Measurements from ENCODE around the gene FGA. TPM values are rescaled to one million over a fixed set of nuclear protein-coding genes. Genes with fewer than 3 reads are reported as not detected.

The FGA gene
- total and polyA plus RNA-seq, 4 donors: 8,747 to 25,210 (median 14,399) TPM

DNA sequence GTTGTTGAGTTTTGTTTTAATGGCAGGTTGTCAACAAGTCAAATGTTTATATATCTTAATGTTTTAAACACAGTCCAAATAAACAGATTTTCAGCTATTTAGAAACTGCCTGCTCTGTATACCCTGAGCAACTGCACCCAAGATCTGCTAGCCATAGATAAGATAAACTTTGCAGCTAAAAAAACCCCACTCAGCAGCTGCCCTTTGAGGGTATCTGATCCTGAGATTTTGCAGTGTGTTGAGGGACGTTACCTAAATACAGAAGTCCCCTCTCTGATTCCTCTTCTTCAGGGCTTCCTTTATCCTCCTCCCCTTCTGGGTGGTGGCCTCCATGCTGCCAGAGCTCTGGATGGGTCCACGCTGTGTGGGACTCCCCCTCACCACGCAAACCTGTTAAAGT is 32.9 kb upstream of the FGA start:
- H3K9ac ChIP-seq (ENCODE audit: low read depth in 1 of 2, low read length in 2 of 2): no peak overlapping the region
- H3K4me1 ChIP-seq (ENCODE audit: control insufficient read depth in 4 of 4, insufficient read depth in 4 of 4, low read length in 3 of 4): peaks cover 4 to 30% (median 22%) of the 10 kb centered on the region in 4 donors
- H3K9me3 ChIP-seq (ENCODE audit: control insufficient read depth in 4 of 4, low read length in 3 of 4): no peaks in the 10 kb centered on the region
- TF ChIP-seq JUND (IDR thresholded peaks at IDR 0.05) (no peak), NR2F2 (IDR thresholded peaks at IDR 0.05) (no peak), FOXA2 (IDR thresholded peaks at IDR 0.05) (no peak), TAF1 (conservative IDR thresholded peaks at IDR 0.05) (no peak), GABPA (IDR thresholded peaks at IDR 0.05 in 1 of 2, conservative IDR thresholded peaks at IDR 0.05 in 1 of 2) (no peak)
- H3K27ac ChIP-seq (ENCODE audit: low read depth in 1 of 2, low read length in 2 of 2): no peak overlapping the region
- no peak overlapping the region for H3K4me3 ChIP-seq (ENCODE audit: low read depth in 1 of 3, low read length in 3 of 3)
- H3K27me3 ChIP-seq (ENCODE audit: control insufficient read depth in 4 of 4, insufficient read depth in 4 of 4, low read length in 3 of 4): no peaks in the 10 kb centered on the region
- no peaks in the 10 kb centered on the region for H3K36me3 ChIP-seq (ENCODE audit: control insufficient read depth in 4 of 4, insufficient read depth in 3 of 4, low read depth in 1 of 4, low read length in 3 of 4)
- no peak for DNase-seq (ENCODE audit: low spot score)
- WGBS: 80% methylated on average over 3 of the region's 3 CpGs

DNA sequence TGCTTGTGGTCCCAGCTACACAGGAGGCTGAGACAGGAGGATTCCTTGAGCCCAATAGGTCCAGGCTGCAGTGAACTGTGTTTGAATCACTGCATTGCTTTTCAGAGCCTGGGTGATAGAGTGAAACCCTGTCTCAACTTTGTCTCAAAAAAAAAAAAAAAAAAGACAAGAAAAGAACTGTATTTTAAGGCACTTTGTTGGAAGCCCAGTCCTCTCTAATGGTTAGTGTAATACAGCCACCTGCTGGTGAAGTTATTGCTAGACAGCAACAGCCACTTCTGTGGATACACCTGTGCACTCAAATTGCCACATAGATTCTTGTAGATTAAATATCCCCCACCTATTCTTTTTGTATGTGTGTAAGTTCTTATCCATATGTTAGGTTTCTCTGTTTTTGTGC is 32.1 kb upstream of the FGA start:
- Histone ChIP-seq H3K9me3 (ENCODE audit: control insufficient read depth in 4 of 4, low read length in 3 of 4) (no peaks in the 10 kb centered on the region), H3K9ac (ENCODE audit: low read depth in 1 of 2, low read length in 2 of 2) (no peak overlapping the region), H3K27ac (ENCODE audit: low read depth in 1 of 2, low read length in 2 of 2) (no peak overlapping the region), H3K4me3 (ENCODE audit: low read depth in 1 of 3, low read length in 3 of 3) (no peak overlapping the region), H3K36me3 (ENCODE audit: control insufficient read depth in 4 of 4, insufficient read depth in 3 of 4, low read depth in 1 of 4, low read length in 3 of 4) (no peaks in the 10 kb centered on the region), H3K4me1 (ENCODE audit: control insufficient read depth in 4 of 4, insufficient read depth in 4 of 4, low read length in 3 of 4) (peaks cover 4 to 36% (median 28%) of the 10 kb centered on the region in 4 donors), H3K27me3 (ENCODE audit: control insufficient read depth in 4 of 4, insufficient read depth in 4 of 4, low read length in 3 of 4) (no peaks in the 10 kb centered on the region)
- TF ChIP-seq HNF4A (conservative IDR thresholded peaks at IDR 0.05) (no peak), HNF4G (IDR thresholded peaks at IDR 0.05) (no peak), FOXA1 (IDR thresholded peaks at IDR 0.05) (no peak), NR2F2 (IDR thresholded peaks at IDR 0.05) (no peak), EGR1 (IDR thresholded peaks at IDR 0.05; ENCODE audit: low read depth in 2 of 2) (no peak), SP1 (IDR thresholded peaks at IDR 0.05) (no peak), RAD21 (IDR thresholded peaks at IDR 0.05) (peak; percentile 92 to 93), FOXA2 (IDR thresholded peaks at IDR 0.05) (no peak), MAX (IDR thresholded peaks at IDR 0.05) (no peak), YY1 (IDR thresholded peaks at IDR 0.05) (no peak), RXRA (IDR thresholded peaks at IDR 0.05) (peak in 1 of 2 donors; percentile 10), ZBTB33 (IDR thresholded peaks at IDR 0.05) (no peak), TAF1 (conservative IDR thresholded peaks at IDR 0.05) (no peak), GABPA (IDR thresholded peaks at IDR 0.05 in 1 of 2, conservative IDR thresholded peaks at IDR 0.05 in 1 of 2) (no peak), JUND (IDR thresholded peaks at IDR 0.05) (no peak)
- TF ChIP-seq, protein P1, sequence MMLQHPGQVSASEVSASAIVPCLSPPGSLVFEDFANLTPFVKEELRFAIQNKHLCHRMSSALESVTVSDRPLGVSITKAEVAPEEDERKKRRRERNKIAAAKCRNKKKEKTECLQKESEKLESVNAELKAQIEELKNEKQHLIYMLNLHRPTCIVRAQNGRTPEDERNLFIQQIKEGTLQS (IDR thresholded peaks at IDR 0.05): no peak
- TF ChIP-seq, protein P2, sequence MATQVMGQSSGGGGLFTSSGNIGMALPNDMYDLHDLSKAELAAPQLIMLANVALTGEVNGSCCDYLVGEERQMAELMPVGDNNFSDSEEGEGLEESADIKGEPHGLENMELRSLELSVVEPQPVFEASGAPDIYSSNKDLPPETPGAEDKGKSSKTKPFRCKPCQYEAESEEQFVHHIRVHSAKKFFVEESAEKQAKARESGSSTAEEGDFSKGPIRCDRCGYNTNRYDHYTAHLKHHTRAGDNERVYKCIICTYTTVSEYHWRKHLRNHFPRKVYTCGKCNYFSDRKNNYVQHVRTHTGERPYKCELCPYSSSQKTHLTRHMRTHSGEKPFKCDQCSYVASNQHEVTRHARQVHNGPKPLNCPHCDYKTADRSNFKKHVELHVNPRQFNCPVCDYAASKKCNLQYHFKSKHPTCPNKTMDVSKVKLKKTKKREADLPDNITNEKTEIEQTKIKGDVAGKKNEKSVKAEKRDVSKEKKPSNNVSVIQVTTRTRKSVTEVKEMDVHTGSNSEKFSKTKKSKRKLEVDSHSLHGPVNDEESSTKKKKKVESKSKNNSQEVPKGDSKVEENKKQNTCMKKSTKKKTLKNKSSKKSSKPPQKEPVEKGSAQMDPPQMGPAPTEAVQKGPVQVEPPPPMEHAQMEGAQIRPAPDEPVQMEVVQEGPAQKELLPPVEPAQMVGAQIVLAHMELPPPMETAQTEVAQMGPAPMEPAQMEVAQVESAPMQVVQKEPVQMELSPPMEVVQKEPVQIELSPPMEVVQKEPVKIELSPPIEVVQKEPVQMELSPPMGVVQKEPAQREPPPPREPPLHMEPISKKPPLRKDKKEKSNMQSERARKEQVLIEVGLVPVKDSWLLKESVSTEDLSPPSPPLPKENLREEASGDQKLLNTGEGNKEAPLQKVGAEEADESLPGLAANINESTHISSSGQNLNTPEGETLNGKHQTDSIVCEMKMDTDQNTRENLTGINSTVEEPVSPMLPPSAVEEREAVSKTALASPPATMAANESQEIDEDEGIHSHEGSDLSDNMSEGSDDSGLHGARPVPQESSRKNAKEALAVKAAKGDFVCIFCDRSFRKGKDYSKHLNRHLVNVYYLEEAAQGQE (IDR thresholded peaks at IDR 0.05): no peak
- TF ChIP-seq, protein P3, sequence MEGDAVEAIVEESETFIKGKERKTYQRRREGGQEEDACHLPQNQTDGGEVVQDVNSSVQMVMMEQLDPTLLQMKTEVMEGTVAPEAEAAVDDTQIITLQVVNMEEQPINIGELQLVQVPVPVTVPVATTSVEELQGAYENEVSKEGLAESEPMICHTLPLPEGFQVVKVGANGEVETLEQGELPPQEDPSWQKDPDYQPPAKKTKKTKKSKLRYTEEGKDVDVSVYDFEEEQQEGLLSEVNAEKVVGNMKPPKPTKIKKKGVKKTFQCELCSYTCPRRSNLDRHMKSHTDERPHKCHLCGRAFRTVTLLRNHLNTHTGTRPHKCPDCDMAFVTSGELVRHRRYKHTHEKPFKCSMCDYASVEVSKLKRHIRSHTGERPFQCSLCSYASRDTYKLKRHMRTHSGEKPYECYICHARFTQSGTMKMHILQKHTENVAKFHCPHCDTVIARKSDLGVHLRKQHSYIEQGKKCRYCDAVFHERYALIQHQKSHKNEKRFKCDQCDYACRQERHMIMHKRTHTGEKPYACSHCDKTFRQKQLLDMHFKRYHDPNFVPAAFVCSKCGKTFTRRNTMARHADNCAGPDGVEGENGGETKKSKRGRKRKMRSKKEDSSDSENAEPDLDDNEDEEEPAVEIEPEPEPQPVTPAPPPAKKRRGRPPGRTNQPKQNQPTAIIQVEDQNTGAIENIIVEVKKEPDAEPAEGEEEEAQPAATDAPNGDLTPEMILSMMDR (IDR thresholded peaks at IDR 0.05; ENCODE audit: low read depth, low read length, missing input control): peak; percentile 83
- no peak for DNase-seq (ENCODE audit: low spot score)
